Measurements from ENCODE around the gene LMX1B.

LMX1B gene

DNA sequence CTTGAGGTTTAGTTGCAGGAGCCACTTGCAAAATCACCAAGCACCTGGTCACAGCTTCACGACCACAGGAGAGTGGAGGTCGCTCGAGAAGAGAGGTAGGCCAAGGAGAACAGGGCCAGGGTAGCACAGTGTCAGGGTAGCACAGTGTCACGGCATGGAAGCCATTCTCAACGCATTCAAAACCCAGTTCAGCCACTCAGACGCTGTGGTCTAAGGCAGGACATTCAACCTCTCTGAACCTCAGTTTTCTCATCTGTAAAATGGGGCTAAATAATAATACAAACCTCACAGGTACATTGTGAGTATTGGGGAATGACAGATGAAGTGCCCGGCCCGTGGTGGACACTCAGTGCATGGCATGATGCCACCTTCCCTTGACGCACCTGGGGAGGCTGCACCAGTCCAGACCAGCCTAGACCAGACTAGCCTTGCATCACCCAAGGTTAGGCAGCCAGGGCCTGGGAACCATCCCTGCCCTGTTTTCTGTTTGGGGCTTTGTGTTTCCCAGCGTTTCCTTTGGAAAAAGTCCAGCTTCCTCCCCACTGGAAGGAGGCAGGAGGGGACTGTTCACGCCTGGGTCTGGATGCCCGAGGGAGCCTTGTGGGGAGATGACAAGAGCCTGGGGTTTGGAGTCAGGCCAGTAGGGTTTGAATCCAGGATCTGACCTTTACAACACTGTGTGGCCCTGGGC is 7.8 kb upstream of the LMX1B start:
- Histone ChIP-seq H3K79me2 (ENCODE audit: insufficient read depth, low read depth) (no peaks in the 10 kb centered on the region), H2AFZ (ENCODE audit: low read depth) (no peak overlapping the region), H4K20me1 (ENCODE audit: insufficient read depth) (no peaks in the 10 kb centered on the region), H3K4me1 (ENCODE audit: low read depth, poor library complexity, severe bottlenecking) (peaks cover 4% of the 10 kb centered on the region), H3K4me2 (no peak overlapping the region), H3K9ac (no peak overlapping the region), H3K27me3 (ENCODE audit: insufficient read depth, low read depth) (peaks cover 7% of the 10 kb centered on the region; the same call in 1 of the 2 replicates), H3K36me3 (ENCODE audit: insufficient read depth) (no peaks in the 10 kb centered on the region), H3K27ac (no peak overlapping the region), H3K4me3 (IDR thresholded peaks at IDR 0.05; ENCODE audit: insufficient read depth, low read depth, low read length) (no peak overlapping the region)
- TF ChIP-seq, protein P1, sequence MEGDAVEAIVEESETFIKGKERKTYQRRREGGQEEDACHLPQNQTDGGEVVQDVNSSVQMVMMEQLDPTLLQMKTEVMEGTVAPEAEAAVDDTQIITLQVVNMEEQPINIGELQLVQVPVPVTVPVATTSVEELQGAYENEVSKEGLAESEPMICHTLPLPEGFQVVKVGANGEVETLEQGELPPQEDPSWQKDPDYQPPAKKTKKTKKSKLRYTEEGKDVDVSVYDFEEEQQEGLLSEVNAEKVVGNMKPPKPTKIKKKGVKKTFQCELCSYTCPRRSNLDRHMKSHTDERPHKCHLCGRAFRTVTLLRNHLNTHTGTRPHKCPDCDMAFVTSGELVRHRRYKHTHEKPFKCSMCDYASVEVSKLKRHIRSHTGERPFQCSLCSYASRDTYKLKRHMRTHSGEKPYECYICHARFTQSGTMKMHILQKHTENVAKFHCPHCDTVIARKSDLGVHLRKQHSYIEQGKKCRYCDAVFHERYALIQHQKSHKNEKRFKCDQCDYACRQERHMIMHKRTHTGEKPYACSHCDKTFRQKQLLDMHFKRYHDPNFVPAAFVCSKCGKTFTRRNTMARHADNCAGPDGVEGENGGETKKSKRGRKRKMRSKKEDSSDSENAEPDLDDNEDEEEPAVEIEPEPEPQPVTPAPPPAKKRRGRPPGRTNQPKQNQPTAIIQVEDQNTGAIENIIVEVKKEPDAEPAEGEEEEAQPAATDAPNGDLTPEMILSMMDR (conservative IDR thresholded peaks at IDR 0.05; ENCODE audit: low read depth, low read length): no peak

DNA sequence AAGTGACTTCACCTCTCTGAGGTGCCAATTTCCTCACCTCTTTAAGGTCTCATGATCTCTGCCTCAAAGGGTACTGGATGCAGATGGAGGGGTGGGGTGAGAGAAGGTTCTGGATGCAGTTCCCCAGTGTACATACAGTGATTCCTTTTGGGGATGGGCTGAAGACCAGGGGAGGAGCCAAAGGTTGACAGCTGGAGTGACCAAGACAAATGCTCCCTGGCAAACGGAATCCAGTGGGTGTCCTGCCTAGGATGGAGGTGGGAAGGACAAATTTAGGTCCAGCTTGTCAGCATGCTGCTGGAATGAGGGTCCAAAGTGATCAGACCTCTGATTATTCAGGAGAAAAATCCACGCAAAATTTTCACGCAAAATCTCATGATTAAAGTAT is 7.3 kb upstream of the LMX1B start:
- Histone ChIP-seq H3K9ac (no peak overlapping the region), H3K4me2 (no peak overlapping the region), H3K79me2 (ENCODE audit: insufficient read depth, low read depth) (no peaks in the 10 kb centered on the region), H3K4me1 (ENCODE audit: low read depth, poor library complexity, severe bottlenecking) (peaks cover 4% of the 10 kb centered on the region), H3K27me3 (ENCODE audit: insufficient read depth, low read depth) (peaks cover 11% of the 10 kb centered on the region; the same call in 1 of the 2 replicates), H3K36me3 (ENCODE audit: insufficient read depth) (no peaks in the 10 kb centered on the region), H3K27ac (no peak overlapping the region), H3K4me3 (IDR thresholded peaks at IDR 0.05; ENCODE audit: insufficient read depth, low read depth, low read length) (no peak overlapping the region), H2AFZ (ENCODE audit: low read depth) (no peak overlapping the region), H4K20me1 (ENCODE audit: insufficient read depth) (no peaks in the 10 kb centered on the region)
- TF ChIP-seq, protein P1 (conservative IDR thresholded peaks at IDR 0.05; ENCODE audit: low read depth, low read length): no peak

DNA sequence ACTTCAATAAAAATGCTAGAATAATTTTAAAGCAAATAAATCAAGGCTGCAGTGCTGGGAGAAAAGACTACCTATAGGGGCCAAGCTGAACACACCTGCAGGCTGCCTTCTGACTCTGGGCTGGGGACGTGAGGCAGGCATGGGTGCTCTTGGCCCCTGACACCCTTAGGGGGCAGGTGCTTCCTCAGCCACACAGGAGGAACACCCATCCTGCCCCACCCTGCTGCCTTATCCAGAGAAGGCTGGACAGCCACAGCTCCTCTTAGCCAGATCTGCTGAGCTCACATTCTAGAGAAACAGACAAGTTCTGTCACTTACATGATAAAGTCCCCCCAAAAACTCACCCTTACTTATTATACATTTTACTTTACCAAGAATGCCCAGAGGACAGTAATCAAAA is 6.6 kb upstream of the LMX1B start:
- H3K27ac ChIP-seq: no peak overlapping the region
- H3K27me3 ChIP-seq (ENCODE audit: insufficient read depth, low read depth): peaks cover 16% of the 10 kb centered on the region
- no peak overlapping the region for H3K4me2 ChIP-seq
- no peak overlapping the region for H3K9ac ChIP-seq
- no peaks in the 10 kb centered on the region for H4K20me1 ChIP-seq (ENCODE audit: insufficient read depth)
- TF ChIP-seq, protein P1 (conservative IDR thresholded peaks at IDR 0.05; ENCODE audit: low read depth, low read length): no peak
- H2AFZ ChIP-seq (ENCODE audit: low read depth): no peak overlapping the region
- H3K4me3 ChIP-seq (IDR thresholded peaks at IDR 0.05; ENCODE audit: insufficient read depth, low read depth, low read length): no peak overlapping the region
- H3K4me1 ChIP-seq (ENCODE audit: low read depth, poor library complexity, severe bottlenecking): peaks cover 8% of the 10 kb centered on the region
- no peaks in the 10 kb centered on the region for H3K36me3 ChIP-seq (ENCODE audit: insufficient read depth)
- H3K79me2 ChIP-seq (ENCODE audit: insufficient read depth, low read depth): no peaks in the 10 kb centered on the region

DNA sequence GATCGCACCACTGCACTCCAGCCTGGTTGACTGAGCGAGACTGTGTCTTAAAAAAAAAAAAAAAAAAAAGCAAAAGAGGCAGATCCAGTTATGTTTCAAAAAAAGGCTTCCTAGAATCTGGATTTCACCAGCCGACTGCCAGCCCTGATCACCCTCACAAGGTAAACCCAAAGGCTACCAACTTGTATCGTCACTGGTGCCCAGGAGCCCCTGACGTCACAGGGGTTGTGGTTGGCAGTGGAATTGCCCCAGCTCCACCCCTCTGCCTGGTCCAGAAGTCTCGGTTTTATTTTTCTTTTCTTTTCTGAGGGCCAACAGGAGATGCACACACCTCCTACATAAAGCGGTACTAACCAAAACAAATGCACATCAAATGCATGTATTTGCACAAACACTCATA is 6.0 kb upstream of the LMX1B start:
- H3K9ac ChIP-seq: no peak overlapping the region
- H3K36me3 ChIP-seq (ENCODE audit: insufficient read depth): no peaks in the 10 kb centered on the region
- no peak overlapping the region for H3K4me2 ChIP-seq
- peaks cover 10% of the 10 kb centered on the region for H3K4me1 ChIP-seq (ENCODE audit: low read depth, poor library complexity, severe bottlenecking)
- H4K20me1 ChIP-seq (ENCODE audit: insufficient read depth): no peaks in the 10 kb centered on the region
- no peak overlapping the region for H3K4me3 ChIP-seq (IDR thresholded peaks at IDR 0.05; ENCODE audit: insufficient read depth, low read depth, low read length)
- H2AFZ ChIP-seq (ENCODE audit: low read depth): no peak overlapping the region
- no peak overlapping the region for H3K27ac ChIP-seq
- TF ChIP-seq, protein P1 (conservative IDR thresholded peaks at IDR 0.05; ENCODE audit: low read depth, low read length): no peak
- peaks cover 22% of the 10 kb centered on the region for H3K27me3 ChIP-seq (ENCODE audit: insufficient read depth, low read depth)
- H3K79me2 ChIP-seq (ENCODE audit: insufficient read depth, low read depth): no peaks in the 10 kb centered on the region
